Ectodermal cell (in vitro differentiated cells): Measurements from ENCODE around the gene GRK3.
"Not testable (repeated sequence)": the region's sequence is repeated elsewhere in the genome, so short reads cannot be mapped to it uniquely, and the experiment has no call there.

Experiments
- H3K27ac ChIP-seq: 2 replicates; pipeline ENCODE4 v1.7.0; 2013; ENCODE audit warnings: mild to moderate bottlenecking, low read depth, low read length; ENCODE audit not compliant: insufficient read depth, poor library complexity, severe bottlenecking
- H3K27me3 ChIP-seq: 2 replicates; pipeline ENCODE4 v1.7.0; 2013; ENCODE audit warnings: mild to moderate bottlenecking, low read length; ENCODE audit not compliant: insufficient read depth, control insufficient read depth, poor library complexity, severe bottlenecking
- H3K36me3 ChIP-seq: one replicate; pipeline ENCODE4 v1.7.0; 2013; ENCODE audit warnings: low read length; ENCODE audit not compliant: control insufficient read depth, insufficient read depth
- H3K4me1 ChIP-seq: one replicate; pipeline ENCODE4 v1.7.0; 2013; ENCODE audit warnings: low read length; ENCODE audit not compliant: control insufficient read depth, insufficient read depth
- H3K4me3 ChIP-seq: 2 replicates; pipeline ENCODE4 v1.7.0; 2013; ENCODE audit warnings: low read depth, low read length, control low read depth; ENCODE audit not compliant: insufficient read depth
- H3K9me3 ChIP-seq: 2 replicates; pipeline ENCODE4 v1.7.0; 2013; ENCODE audit warnings: mild to moderate bottlenecking, low read length, moderate library complexity; ENCODE audit not compliant: control insufficient read depth
- WGBS, 2 experiments: methylation state at CpG; one replicate each; pipeline ENCODE4 v1.1.7; 2013; ENCODE audit warnings: missing lambda C conversion rate in 2 of 2; 5-methylcytosine and 5-hydroxymethylcytosine counted together

GRK3 gene

GRCh38 chr22:25598609-25599008 is 34.1 kb downstream of the GRK3 start:
- Histone ChIP-seq H3K4me1 (no peaks in the 10 kb centered on the region), H3K27ac (no peak overlapping the region), H3K36me3 (no peaks in the 10 kb centered on the region), H3K9me3 (no peaks in the 10 kb centered on the region), H3K27me3 (no peaks in the 10 kb centered on the region), H3K4me3 (no peak overlapping the region)
- 95 to 97% methylated on average over 1 of the region's 1 CpG for WGBS, 2 experiments

- no peak overlapping the region for H3K4me3 ChIP-seq
- WGBS, 2 experiments, result 86 to 88% methylated on average over 1 to 2 of the region's 2 CpGs
- no peaks in the 10 kb centered on the region for H3K4me1 ChIP-seq
- H3K36me3 ChIP-seq, result no peaks in the 10 kb centered on the region
- H3K9me3 ChIP-seq, result no peaks in the 10 kb centered on the region
- no peak overlapping the region for H3K27ac ChIP-seq
- no peaks in the 10 kb centered on the region for H3K27me3 ChIP-seq
Measured at GRCh38 chr22:25602445-25602844, 38.0 kb downstream of the GRK3 start.

- H3K27ac ChIP-seq, result no peak overlapping the region
- no peak overlapping the region for H3K4me3 ChIP-seq
- no peaks in the 10 kb centered on the region for H3K27me3 ChIP-seq
- H3K4me1 ChIP-seq, result no peaks in the 10 kb centered on the region
- no peaks in the 10 kb centered on the region for H3K36me3 ChIP-seq
- WGBS, 2 experiments, result 90 to 93% methylated on average over 4 to 6 of the region's 6 CpGs
- no peaks in the 10 kb centered on the region for H3K9me3 ChIP-seq
Measured at GRCh38 chr22:25602916-25603315, 38.4 kb downstream of the GRK3 start.

GRCh38 chr22:25605146-25605545 is 40.7 kb downstream of the GRK3 start:
- H3K4me1 ChIP-seq, H3K27ac ChIP-seq, H3K36me3 ChIP-seq, H3K27me3 ChIP-seq, H3K9me3 ChIP-seq, H3K4me3 ChIP-seq: not testable (repeated sequence)
- WGBS, 2 experiments, result 93 to 99% methylated on average over 3 of the region's 3 CpGs

- not testable (repeated sequence) for H3K4me3 ChIP-seq, H3K9me3 ChIP-seq, H3K27ac ChIP-seq, H3K27me3 ChIP-seq, H3K4me1 ChIP-seq, H3K36me3 ChIP-seq
- WGBS, 2 experiments, result 85 to 91% methylated on average over 5 of the region's 5 CpGs
Measured at GRCh38 chr22:25605565-25605964, 41.1 kb downstream of the GRK3 start.

GRCh38 chr22:25611284-25611683 is 46.8 kb downstream of the GRK3 start:
- H3K4me1 ChIP-seq, H3K9me3 ChIP-seq, H3K4me3 ChIP-seq, H3K36me3 ChIP-seq, H3K27ac ChIP-seq, H3K27me3 ChIP-seq: not testable (repeated sequence)
- WGBS, 2 experiments, result no CpG with 5 or more reads among the region's 1 CpG

- H3K36me3 ChIP-seq, H3K27me3 ChIP-seq, H3K27ac ChIP-seq, H3K9me3 ChIP-seq, H3K4me3 ChIP-seq: not testable (repeated sequence)
- H3K4me1 ChIP-seq, result peaks cover 13% of the 10 kb centered on the region
- no CpG with 5 or more reads among the region's 3 CpGs for WGBS, 2 experiments
Measured at GRCh38 chr22:25613131-25613530, 48.7 kb downstream of the GRK3 start.

- H3K4me3 ChIP-seq, H3K9me3 ChIP-seq, H3K27ac ChIP-seq, H3K27me3 ChIP-seq, H3K36me3 ChIP-seq: not testable (repeated sequence)
- H3K4me1 ChIP-seq, result peaks cover 13% of the 10 kb centered on the region
- 61 to 76% methylated on average over 2 to 3 of the region's 4 CpGs for WGBS, 2 experiments
Measured at GRCh38 chr22:25613558-25613957, 49.1 kb downstream of the GRK3 start.

- WGBS, 2 experiments, result 77 to 79% methylated on average over 3 of the region's 3 CpGs
- H3K4me3 ChIP-seq, H3K9me3 ChIP-seq, H3K27me3 ChIP-seq, H3K36me3 ChIP-seq, H3K27ac ChIP-seq: not testable (repeated sequence)
- peaks cover 14% of the 10 kb centered on the region for H3K4me1 ChIP-seq
Measured at GRCh38 chr22:25614791-25615190, 50.3 kb downstream of the GRK3 start.

- 84 to 92% methylated on average over 7 of the region's 7 CpGs for WGBS, 2 experiments
- H3K9me3 ChIP-seq, result no peaks in the 10 kb centered on the region
Measured at GRCh38 chr22:25621986-25622385, 57.5 kb downstream of the GRK3 start.

GRCh38 chr22:25623310-25623734 is 58.8 kb downstream of the GRK3 start:
- no peaks in the 10 kb centered on the region for H3K36me3 ChIP-seq
- H3K4me1 ChIP-seq, result peaks cover 19% of the 10 kb centered on the region
- H3K27me3 ChIP-seq, result no peaks in the 10 kb centered on the region
- no peak overlapping the region for H3K4me3 ChIP-seq
- no peak overlapping the region for H3K27ac ChIP-seq
- H3K9me3 ChIP-seq, result no peaks in the 10 kb centered on the region
- whole genome bisulfite sequencing, 2 experiments, result 94 to 97% methylated on average over 7 to 8 of the region's 8 CpGs

More at GRCh38 chr22:25621986-25622385, 57.5 kb downstream of the GRK3 start:
- Histone ChIP-seq H3K4me1 (peaks cover 22% of the 10 kb centered on the region), H3K27ac (no peak overlapping the region), H3K4me3 (no peak overlapping the region), H3K36me3 (no peaks in the 10 kb centered on the region), H3K27me3 (no peaks in the 10 kb centered on the region)
